ENCODE results near the gene BAG3.
A peak's percentile ranks its signal among the peaks of the same experiment; 100 is the strongest.
"Not testable (repeated sequence)": the region's sequence is repeated elsewhere in the genome, so short reads cannot be mapped to it uniquely, and the experiment has no call there.

Gene BAG3

GRCh38 chr10:119650692-119651513 lies at the start of gene BAG3:
BAG3 (plus strand) TSS chr10:119651380; CDS start chr10:119651676, 296 bp downstream.
- peak; percentile 71 to 73 for DNase-seq (ENCODE audit: low read depth in 1 of 2, low spot score in 1 of 2)

GRCh38 chr10:119602241-119603095 lies 48.7 kb upstream of the BAG3 start:
- no peak for DNase-seq (ENCODE audit: low read depth in 1 of 2, low spot score in 1 of 2)

- no peak for DNase-seq (ENCODE audit: low read depth in 1 of 2, low spot score in 1 of 2)
Measured at GRCh38 chr10:119604468-119604867, 46.7 kb upstream of the BAG3 start.

GRCh38 chr10:119608316-119609155 lies 42.6 kb upstream of the BAG3 start:
- no peak for DNase-seq (ENCODE audit: low read depth in 1 of 2, low spot score in 1 of 2)

- DNase-seq (ENCODE audit: low read depth in 1 of 2, low spot score in 1 of 2) = no peak
Measured at GRCh38 chr10:119609516-119609915, 41.7 kb upstream of the BAG3 start.

GRCh38 chr10:119611433-119611832 lies 39.7 kb upstream of the BAG3 start:
- DNase-seq (ENCODE audit: low read depth in 1 of 2, low spot score in 1 of 2) = no peak

GRCh38 chr10:119613741-119614140 lies 37.4 kb upstream of the BAG3 start:
- no peak for DNase-seq (ENCODE audit: low read depth in 1 of 2, low spot score in 1 of 2)

GRCh38 chr10:119614686-119615085 lies 36.5 kb upstream of the BAG3 start:
- DNase-seq (ENCODE audit: low read depth in 1 of 2, low spot score in 1 of 2) = no peak

- no peak for DNase-seq (ENCODE audit: low read depth in 1 of 2, low spot score in 1 of 2)
Measured at GRCh38 chr10:119616882-119617570, 34.2 kb upstream of the BAG3 start.

GRCh38 chr10:119619215-119619614 lies 32.0 kb upstream of the BAG3 start:
- DNase-seq (ENCODE audit: low read depth in 1 of 2, low spot score in 1 of 2) = no peak

GRCh38 chr10:119619811-119620210 lies 31.4 kb upstream of the BAG3 start:
- not testable (repeated sequence) for DNase-seq (ENCODE audit: low read depth in 1 of 2, low spot score in 1 of 2)

GRCh38 chr10:119620241-119621077 lies 30.7 kb upstream of the BAG3 start:
- no peak for DNase-seq (ENCODE audit: low read depth in 1 of 2, low spot score in 1 of 2)

GRCh38 chr10:119621078-119621384 lies 30.1 kb upstream of the BAG3 start:
- no peak for DNase-seq (ENCODE audit: low read depth in 1 of 2, low spot score in 1 of 2)

GRCh38 chr10:119625570-119626280 lies 25.5 kb upstream of the BAG3 start:
- DNase-seq (ENCODE audit: low read depth in 1 of 2, low spot score in 1 of 2) = no peak

- DNase-seq (ENCODE audit: low read depth in 1 of 2, low spot score in 1 of 2) = no peak
Measured at GRCh38 chr10:119630300-119630699, 20.9 kb upstream of the BAG3 start.

GRCh38 chr10:119633538-119634218 lies 17.5 kb upstream of the BAG3 start:
- DNase-seq (ENCODE audit: low read depth in 1 of 2, low spot score in 1 of 2) = no peak

GRCh38 chr10:119634219-119634544 lies 17.0 kb upstream of the BAG3 start:
- DNase-seq (ENCODE audit: low read depth in 1 of 2, low spot score in 1 of 2) = no peak

- no peak for DNase-seq (ENCODE audit: low read depth in 1 of 2, low spot score in 1 of 2)
Measured at GRCh38 chr10:119637631-119638030, 13.5 kb upstream of the BAG3 start.

GRCh38 chr10:119638982-119639381 lies 12.2 kb upstream of the BAG3 start:
- DNase-seq (ENCODE audit: low read depth in 1 of 2, low spot score in 1 of 2) = no peak

All from stimulated activated CD4-positive, alpha-beta T cell treated with anti-CD3 and anti-CD28 coated beads, Interleukin-15, amount 100 ng/mL, for 1 hour (primary cell).